OCI-LY1 (cell line): ENCODE results near the gene HECTD3.

Experiments used
- EZH2 ChIP-seq: fragments of 200-600 bp; sonication (generic), shearing (Covaris generic); IDR thresholded peaks from 2 replicates; pipeline ENCODE4 v1.8.0; 2017; ENCODE audit warnings: borderline replicate concordance, mixed run types, mild to moderate bottlenecking, antibody characterized with exemption, low read length, moderate library complexity, mixed read lengths
- TF ChIP-seq, protein P1 (sequence below): fragments of 200-600 bp; sonication (generic), shearing (Covaris generic); IDR thresholded peaks from 2 replicates; pipeline ENCODE4 v1.5.1; 2017; ENCODE audit warnings: mild to moderate bottlenecking, antibody characterized with exemption, low read length, moderate library complexity, mixed read lengths

DNA sequence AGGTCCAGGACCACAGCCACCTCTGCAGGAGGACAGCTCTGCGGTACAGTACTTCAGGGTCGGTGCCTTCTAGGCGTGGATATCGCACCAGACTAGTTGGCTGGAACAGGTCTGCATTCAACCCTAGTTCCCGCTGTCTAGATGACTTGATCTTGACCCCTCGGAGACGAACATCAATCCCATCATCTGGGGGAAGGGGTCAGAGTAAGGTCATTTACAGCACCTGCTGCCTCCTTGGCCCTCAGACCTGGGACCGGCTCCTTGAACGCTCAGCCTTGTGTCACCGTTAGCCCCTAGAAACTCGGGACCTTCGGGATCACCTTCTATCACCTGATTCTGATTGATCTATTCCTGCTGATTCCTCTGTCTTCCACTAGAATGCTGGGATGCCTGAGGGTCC, 2.6 kb downstream of the HECTD3 start:
- TF ChIP-seq, protein P1, sequence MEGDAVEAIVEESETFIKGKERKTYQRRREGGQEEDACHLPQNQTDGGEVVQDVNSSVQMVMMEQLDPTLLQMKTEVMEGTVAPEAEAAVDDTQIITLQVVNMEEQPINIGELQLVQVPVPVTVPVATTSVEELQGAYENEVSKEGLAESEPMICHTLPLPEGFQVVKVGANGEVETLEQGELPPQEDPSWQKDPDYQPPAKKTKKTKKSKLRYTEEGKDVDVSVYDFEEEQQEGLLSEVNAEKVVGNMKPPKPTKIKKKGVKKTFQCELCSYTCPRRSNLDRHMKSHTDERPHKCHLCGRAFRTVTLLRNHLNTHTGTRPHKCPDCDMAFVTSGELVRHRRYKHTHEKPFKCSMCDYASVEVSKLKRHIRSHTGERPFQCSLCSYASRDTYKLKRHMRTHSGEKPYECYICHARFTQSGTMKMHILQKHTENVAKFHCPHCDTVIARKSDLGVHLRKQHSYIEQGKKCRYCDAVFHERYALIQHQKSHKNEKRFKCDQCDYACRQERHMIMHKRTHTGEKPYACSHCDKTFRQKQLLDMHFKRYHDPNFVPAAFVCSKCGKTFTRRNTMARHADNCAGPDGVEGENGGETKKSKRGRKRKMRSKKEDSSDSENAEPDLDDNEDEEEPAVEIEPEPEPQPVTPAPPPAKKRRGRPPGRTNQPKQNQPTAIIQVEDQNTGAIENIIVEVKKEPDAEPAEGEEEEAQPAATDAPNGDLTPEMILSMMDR: no peak
- TF ChIP-seq EZH2: no peak
